GM04504 (cell line): ENCODE data around the gene UGT3A1.

ENCODE experiments used
- DNase-seq: peaks from one replicate; pipeline ENCODE4 v3.0.0-alpha.2; 2012; ENCODE audit warnings: low read depth

UGT3A1 gene

GRCh38 chr5:35908814-35909213 lies 82.4 kb downstream of the UGT3A1 start:
- DNase-seq = no peak

GRCh38 chr5:35908228-35908627 lies 83.0 kb downstream of the UGT3A1 start:
- no peak for DNase-seq

DNA sequence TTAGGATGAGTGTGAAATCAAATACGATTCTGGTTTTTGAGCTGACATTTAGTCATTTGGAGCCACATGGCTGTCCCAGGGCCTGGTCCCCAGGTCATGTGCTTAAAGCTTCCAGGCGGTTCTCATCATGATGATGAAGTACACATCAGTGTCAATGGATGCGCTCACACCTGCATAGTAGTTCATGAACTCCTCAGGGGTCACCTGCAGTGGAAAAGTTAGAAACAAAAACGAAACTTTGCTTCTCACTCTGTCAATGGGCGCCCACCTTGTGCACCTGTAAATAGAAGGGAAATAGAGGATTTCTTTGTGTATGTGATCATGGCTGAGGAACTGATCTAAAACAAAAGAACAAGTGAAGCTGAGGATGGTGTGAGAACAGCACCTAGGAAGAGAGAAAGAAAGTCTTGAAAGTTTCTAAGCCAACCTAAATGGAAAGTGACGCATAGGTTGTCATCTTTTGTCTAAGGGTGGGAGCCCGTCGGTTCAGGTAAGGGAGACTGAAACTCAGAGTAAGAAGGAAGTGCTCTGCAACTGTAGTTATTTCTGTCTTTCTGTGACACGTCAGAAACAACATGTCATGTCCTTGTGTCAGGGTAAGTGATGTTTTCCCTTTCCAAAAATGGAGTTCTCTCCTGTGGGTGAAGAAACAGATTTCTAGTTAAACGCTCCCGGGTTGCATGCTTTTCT lies 86.6 kb downstream of the UGT3A1 start:
- no peak for DNase-seq

DNA sequence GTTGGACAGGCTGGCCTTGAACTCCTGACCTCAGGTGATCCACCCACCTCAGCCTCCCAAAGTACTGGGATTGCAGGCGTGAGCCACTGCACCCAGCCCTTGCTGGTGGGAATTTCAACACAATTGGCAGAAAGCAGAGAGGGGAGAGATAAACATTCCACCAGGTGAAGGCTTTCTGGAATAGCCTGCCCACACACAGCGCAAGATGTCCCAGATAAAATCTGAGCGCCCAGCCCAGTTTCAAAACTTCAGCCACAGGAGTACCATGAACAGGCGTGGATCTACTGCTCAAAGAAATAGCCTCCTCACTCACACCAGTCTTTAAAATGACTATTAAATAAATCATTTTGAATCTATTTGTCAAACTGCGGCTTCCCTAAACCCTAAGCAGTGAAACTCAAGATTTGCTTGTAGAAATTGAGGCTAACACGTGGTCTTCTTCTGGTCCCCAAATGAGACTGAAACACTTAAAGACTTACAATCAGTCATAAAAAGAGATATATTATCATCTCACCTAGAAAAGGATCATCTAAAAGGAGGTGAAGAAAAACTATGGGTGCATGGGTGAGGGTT lies 87.5 kb downstream of the UGT3A1 start:
- no peak for DNase-seq

DNA sequence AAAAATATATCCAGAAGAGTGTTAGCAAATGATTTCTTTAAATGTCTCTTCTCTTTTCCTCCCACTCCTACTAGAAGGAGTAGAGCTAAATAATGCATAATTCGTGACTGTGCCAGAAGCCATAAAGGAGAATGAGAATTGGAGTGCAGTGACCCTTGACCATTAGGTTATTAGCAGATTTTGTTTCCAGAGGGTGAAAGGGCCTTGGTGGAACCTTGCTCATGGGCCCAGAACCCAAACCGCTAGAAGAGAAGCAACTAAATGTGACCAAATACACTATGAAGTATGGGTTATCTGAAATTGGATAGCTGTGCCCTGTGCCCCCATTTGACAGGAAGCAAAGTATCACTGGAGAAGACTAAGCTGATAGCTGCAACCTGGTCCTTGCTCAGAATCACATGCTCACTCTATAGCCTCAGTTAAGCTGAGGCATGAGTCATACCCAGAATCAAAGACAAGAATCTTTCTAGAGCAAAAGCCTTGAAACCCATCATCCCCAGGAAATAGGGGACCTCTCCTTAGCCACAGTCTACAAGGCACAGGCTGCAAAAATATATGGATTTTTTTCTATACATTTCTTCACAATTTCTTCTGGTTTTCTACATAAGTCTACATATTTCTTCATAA lies 89.0 kb downstream of the UGT3A1 start:
- DNase-seq = no peak
